ENCODE measurements around the gene UBAC2. TPM values are rescaled to one million over a fixed set of nuclear protein-coding genes. Genes with fewer than 3 reads are reported as not detected.

Gene UBAC2
- total RNA-seq, 1 donor from 2014 or later: 44.3 TPM

- no peaks in the 10 kb centered on the region for H3K9me3 ChIP-seq (replicated peaks)
These were observed 96.7 kb downstream of the UBAC2 start for GRCh38 chr13:99297331-99297730.

DNA sequence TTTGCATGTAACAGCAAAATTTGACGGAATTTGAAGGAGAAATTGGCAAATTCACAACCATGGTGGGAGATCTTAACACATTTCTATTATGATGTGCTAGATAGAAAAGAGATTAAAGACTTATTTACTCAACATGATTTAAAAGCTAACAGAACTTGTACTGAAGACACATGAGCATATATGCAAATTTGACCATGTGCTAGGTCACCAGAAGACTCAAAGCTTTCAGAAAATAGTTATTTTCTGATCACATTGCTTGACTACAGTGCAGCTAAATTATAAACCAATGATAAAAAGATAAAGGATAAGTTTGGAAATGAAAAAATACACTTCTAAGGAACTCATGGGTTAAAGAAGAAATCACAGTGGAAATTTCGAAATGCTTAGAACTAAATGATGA, 97.4 kb downstream of the UBAC2 start:
- H3K4me1 ChIP-seq: no peaks in the 10 kb centered on the region
- DNase-seq: no peak
- H3K36me3 ChIP-seq: peaks cover 4% of the 10 kb centered on the region
- H3K4me3 ChIP-seq: no peak overlapping the region
- intact Hi-C loops (cut with micrococcal nuclease): no loop called here
- no peak overlapping the region for H3K27ac ChIP-seq (replicated peaks)
- no peaks in the 10 kb centered on the region for H3K9me3 ChIP-seq (replicated peaks)
- TF ChIP-seq CTCF (IDR thresholded peaks at IDR 0.05; ENCODE audit: borderline replicate concordance): no peak
- H3K27me3 ChIP-seq (ENCODE audit: low read depth): no peaks in the 10 kb centered on the region

More at GRCh38 chr13:99297331-99297730, 96.7 kb downstream of the UBAC2 start:
- TF ChIP-seq CTCF (IDR thresholded peaks at IDR 0.05; ENCODE audit: borderline replicate concordance): no peak
- DNase-seq: no peak
- no peaks in the 10 kb centered on the region for H3K4me1 ChIP-seq
- H3K4me3 ChIP-seq: no peak overlapping the region
- no peaks in the 10 kb centered on the region for H3K27me3 ChIP-seq (ENCODE audit: low read depth)
- H3K27ac ChIP-seq (replicated peaks): no peak overlapping the region
- intact Hi-C loops (cut with micrococcal nuclease): no loop called here
- peaks cover 4% of the 10 kb centered on the region for H3K36me3 ChIP-seq

- intact Hi-C loops (cut with micrococcal nuclease): no loop called here
- Histone ChIP-seq H3K4me1 (no peaks in the 10 kb centered on the region), H3K27me3 (ENCODE audit: low read depth) (no peaks in the 10 kb centered on the region), H3K27ac (replicated peaks) (no peak overlapping the region), H3K4me3 (no peak overlapping the region), H3K9me3 (replicated peaks) (no peaks in the 10 kb centered on the region), H3K36me3 (peaks cover 4% of the 10 kb centered on the region)
- no peak for DNase-seq
- no peak for TF ChIP-seq CTCF (IDR thresholded peaks at IDR 0.05; ENCODE audit: borderline replicate concordance)
These were observed 98.7 kb downstream of the UBAC2 start for GRCh38 chr13:99299256-99299919.

DNA sequence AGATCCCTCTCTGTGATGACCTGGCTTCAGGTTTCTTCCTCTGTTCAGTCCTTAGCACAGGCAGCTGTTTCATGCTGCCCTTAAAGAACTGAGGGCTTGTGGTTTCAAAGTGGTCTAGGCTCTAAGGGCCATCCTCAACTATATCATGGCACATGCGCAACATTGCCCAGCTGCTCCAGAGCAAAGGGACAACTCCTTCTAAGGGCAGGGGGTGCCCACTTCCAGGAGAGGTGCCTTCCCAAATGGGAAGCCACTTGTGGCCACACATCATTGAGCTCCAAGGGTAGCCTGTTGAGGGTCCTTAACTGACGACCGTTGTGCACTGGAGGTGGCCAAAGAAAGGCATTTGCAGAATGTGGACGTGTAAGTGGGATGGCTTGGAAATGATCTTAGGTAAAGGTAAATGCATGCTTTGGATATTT, 99.3 kb downstream of the UBAC2 start:
- no peak for DNase-seq
- Histone ChIP-seq H3K4me1 (no peaks in the 10 kb centered on the region), H3K9me3 (replicated peaks) (no peaks in the 10 kb centered on the region), H3K36me3 (peaks cover 4% of the 10 kb centered on the region), H3K27me3 (ENCODE audit: low read depth) (no peaks in the 10 kb centered on the region), H3K27ac (replicated peaks) (no peak overlapping the region), H3K4me3 (no peak overlapping the region)
- no peak for TF ChIP-seq CTCF (IDR thresholded peaks at IDR 0.05; ENCODE audit: borderline replicate concordance)
- intact Hi-C loops (cut with micrococcal nuclease): no loop called here

GRCh38 chr13:99301056-99301838, 100.6 kb downstream of the UBAC2 start:
- no peak for DNase-seq
- Histone ChIP-seq H3K36me3 (no peaks in the 10 kb centered on the region), H3K9me3 (replicated peaks) (no peaks in the 10 kb centered on the region), H3K27me3 (ENCODE audit: low read depth) (no peaks in the 10 kb centered on the region), H3K4me1 (no peaks in the 10 kb centered on the region), H3K27ac (replicated peaks) (no peak overlapping the region), H3K4me3 (no peak overlapping the region)
- intact Hi-C loops (cut with micrococcal nuclease): no loop called here
- no peak for TF ChIP-seq CTCF (IDR thresholded peaks at IDR 0.05; ENCODE audit: borderline replicate concordance)

All from left ventricle myocardium inferior (tissue), 1 donor.